ENCODE data around the gene NFATC3.
"Not testable (repeated sequence)": the region's sequence is repeated elsewhere in the genome, so short reads cannot be mapped to it uniquely, and the experiment has no call there.

The NFATC3 gene

GRCh38 chr16:68116256-68116867 lies 31.2 kb downstream of the NFATC3 start:
- no peak for DNase-seq (ENCODE audit: low read depth)

DNA sequence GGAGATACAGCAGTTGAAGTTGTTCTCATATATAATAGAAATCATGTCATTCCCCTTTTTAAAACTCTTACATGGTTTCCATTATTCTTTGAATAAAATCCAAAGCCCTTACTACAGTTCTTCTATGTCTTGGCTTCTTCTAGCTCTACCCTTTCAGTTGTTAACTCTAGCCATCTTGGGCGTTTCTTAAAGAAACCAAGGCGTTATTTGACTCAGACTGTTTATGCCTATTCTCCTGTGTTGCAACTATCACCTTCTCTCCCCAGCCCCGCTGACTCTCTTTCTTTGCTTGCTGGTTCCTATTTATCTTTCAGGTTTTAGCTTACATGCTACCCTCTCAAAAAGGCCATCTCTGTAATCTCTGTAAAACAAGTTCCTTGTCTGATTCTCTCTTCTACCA lies 32.7 kb downstream of the NFATC3 start:
- DNase-seq (ENCODE audit: low read depth) = no peak

DNA sequence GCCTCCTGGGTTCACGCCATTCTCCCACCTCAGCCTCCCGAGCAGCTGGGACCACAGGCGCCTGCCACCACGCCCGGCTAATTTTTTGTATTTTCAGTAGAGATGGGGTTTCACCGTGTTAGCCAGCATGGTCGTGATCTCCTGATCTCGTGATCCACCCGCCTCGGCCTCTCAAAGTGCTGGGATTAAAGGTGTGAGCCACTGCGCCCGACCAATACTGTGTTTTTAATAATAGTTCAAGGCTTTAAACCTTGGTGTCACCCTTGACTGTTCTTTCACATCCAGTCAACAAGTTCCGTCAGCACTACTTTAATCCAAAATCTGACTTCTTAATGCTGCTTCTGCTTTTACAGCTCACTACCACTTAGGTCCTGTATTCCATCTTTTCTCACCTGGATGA lies 33.8 kb downstream of the NFATC3 start:
- not testable (repeated sequence) for DNase-seq (ENCODE audit: low read depth)

DNA sequence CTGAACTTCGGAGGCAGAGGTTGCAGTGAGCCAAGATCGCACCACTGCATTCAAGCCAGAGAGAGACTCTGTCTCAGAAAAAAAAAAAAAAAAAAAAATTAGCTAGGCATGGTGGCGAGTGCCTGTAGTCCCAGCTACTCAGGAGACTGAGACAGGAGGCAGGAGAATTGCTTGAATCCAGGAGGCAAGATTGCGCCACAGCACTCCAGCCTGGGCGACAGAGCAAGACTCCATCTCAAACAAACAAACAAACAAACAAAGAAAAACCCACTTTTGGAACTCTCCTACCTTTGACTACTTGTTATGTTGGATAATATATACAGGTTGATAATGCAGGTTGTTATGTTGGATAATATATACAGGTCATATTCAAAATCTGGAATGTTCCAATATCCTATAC lies 35.3 kb downstream of the NFATC3 start:
- DNase-seq (ENCODE audit: low read depth) = not testable (repeated sequence)

- DNase-seq (ENCODE audit: low read depth) = no peak
These were observed 41.2 kb downstream of the NFATC3 start for GRCh38 chr16:68126395-68126794.

DNA sequence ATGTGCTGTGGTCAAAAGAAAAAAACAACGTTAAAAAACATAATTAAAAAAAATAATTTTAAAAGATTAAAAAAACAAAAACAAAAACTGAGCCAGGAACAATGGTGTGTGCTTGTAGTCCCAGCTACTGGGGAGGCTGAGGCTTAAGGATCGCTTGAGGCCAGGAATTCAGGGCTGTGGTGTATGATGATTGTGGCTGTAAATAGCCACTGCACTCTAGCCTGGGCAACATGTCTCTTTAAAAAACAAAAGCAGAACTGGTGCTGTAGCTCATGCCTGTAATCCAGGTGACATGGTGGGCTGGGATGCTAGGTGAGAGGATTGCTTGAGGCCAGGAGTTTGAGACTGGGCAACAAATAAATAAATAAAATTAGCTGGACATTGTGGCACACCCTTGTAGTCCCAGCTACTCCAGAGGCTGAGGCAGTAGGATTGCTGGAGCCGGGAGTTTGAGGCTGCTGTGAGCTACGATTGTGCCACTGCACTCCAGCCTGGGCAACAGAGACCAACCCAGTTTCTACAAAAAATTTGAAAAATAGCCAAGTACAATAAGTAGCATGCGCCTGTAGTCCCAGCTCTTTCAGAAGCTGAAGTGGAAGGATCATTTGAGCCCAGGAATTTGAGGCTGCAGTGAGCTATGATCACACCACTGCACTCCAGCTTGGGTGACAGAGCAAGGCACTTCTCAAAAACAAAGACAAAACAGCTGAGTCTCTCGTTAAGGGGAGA lies 43.6 kb downstream of the NFATC3 start:
- peak; percentile 17 for DNase-seq (ENCODE audit: low read depth)

DNA sequence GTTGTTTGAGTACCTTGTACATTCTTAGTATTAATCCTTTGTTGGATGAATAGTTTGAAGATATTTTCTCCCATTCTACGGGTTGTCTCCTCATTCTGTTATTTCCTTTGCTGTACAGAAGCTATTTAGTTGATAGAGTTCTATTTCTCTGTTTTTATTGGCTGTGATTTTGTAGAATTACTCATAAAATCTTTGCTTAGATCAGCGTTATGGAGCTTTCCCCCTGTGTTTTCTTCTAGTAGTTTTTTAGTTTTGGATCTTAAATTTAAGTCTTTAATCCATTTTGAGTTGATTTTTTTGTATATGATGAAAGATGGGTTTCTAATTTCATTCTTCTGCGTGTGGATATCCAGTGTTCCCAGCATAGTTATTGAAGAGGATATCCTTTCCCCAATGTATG lies 45.4 kb downstream of the NFATC3 start:
- DNase-seq (ENCODE audit: low read depth) = no peak

DNA sequence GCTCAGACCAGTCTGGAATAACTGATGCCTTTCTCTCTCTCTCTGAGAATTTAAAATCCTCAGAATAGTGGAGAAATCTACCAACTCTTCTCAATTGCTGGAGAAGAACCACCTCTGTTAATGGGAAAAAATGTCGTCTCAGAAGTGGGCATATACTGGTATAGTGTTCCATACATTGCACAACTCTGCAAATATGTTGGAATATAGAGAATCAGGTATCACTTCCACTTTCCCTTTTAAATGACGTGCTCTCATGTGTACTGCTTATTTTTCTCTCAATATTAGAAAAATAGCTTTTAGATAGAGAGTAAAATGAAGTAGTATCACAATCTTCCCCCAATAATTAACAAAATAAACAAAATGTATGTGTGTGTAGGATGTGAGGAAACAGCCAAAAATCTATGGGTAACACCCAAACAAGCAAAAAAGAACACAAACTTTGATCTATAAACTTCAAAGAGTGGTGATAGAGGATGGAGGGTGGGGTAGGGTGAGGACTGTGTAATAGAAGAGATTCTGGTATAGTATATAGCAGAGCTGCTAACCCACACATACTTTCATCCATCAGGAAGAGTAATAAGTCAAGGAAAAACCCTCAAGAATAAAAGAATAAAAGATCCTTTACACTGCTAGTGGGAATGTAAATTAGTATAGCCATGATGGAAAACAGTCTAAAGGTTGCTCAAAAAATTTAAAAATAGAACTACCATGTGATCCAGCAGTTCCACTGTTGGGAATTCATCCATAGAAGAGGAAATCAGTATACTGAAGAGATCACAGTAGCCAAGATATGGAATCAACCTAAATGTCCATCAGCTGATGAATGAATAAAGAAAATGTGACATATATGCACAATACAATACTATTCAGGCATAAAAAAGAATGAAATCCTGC lies 46.9 kb downstream of the NFATC3 start:
- no peak for DNase-seq (ENCODE audit: low read depth)

GRCh38 chr16:68133000-68133399 lies 47.8 kb downstream of the NFATC3 start:
- DNase-seq (ENCODE audit: low read depth) = not testable (repeated sequence)

DNA sequence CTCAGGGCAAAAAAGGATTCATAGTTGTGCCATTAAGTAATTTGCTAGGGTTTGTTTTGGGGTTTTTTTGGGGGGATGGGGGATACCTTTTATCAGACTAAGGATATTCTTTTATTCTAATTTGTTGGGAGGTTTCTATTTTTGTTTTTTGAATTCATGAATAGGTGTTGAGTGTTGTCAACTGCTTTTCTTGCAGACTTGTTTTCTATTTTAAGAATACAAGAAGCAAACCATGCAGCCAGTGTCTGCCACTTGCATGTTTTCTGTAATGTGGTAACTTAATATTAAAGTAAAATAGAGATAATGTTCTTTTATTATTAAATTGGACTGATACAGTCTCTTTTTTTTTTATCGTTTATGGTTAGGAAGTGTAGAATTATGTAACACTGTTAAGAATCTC lies 49.5 kb downstream of the NFATC3 start:
- DNase-seq (ENCODE audit: low read depth) = no peak

GRCh38 chr16:68136515-68136914 lies 51.3 kb downstream of the NFATC3 start:
- no peak for DNase-seq (ENCODE audit: low read depth)

- no peak for DNase-seq (ENCODE audit: low read depth)
These were observed 58.8 kb downstream of the NFATC3 start for GRCh38 chr16:68144008-68144407.

- DNase-seq (ENCODE audit: low read depth) = no peak
These were observed 61.4 kb downstream of the NFATC3 start for GRCh38 chr16:68146585-68146984.

DNA sequence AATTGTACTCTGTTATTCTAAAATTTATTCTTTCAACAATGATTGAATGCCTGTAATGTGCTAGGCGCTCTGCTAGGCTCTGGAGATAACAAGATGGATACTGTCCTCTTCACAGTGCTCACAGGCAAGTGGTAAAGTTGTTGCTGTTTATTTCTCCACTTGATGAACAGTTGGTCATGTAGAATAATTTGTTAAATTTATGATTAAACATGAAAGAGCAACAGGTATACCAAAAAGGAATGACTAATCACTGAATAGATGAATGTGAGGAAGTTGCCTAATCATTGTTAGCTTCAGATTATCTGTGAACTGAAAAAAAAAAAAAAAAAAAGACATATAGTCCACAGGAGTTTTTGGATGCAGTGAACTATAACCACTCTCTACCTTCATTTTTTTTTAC lies 62.3 kb downstream of the NFATC3 start:
- DNase-seq (ENCODE audit: low read depth) = no peak

- no peak for DNase-seq (ENCODE audit: low read depth)
These were observed 64.4 kb downstream of the NFATC3 start for GRCh38 chr16:68149596-68149995.

DNA sequence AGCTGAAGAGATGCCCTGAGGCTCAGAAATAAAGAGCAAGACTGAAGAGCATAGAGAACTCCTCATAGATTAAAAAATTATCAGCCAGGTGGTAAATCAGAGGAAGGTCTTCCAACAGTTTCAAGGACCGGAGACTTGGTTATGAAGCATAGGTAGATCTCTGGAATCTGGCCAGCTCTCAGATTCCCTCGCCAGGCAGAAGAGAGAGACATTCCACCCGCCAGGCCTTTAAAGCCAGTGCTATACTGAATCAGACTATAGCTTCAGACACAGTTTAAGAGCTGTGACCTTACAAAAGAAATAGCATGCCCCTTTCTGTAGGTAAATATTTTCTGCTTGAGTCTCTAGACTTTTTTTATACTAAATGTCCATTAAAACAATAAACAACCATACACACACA lies 70.3 kb downstream of the NFATC3 start:
- no peak for DNase-seq (ENCODE audit: low read depth)

DNA sequence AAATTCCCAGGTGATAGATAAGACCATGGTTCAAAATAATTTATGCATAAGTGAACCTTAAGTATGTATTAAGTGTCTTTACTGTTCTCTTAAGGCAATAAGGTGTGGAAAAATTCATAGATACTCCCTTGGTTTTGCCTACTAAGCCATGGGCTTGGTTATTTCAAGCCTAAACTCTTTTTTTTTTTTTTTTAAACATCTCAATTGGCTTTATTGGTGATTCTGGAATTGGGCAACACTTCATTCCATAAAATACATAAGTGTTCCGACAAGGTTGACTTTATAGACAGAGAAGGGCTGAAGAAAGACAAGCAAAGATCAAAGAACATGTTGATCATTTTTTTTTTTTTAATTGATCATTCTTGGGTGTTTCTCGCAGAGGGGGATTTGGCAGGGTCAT lies 77.2 kb downstream of the NFATC3 start:
- DNase-seq (ENCODE audit: low read depth) = no peak

DNA sequence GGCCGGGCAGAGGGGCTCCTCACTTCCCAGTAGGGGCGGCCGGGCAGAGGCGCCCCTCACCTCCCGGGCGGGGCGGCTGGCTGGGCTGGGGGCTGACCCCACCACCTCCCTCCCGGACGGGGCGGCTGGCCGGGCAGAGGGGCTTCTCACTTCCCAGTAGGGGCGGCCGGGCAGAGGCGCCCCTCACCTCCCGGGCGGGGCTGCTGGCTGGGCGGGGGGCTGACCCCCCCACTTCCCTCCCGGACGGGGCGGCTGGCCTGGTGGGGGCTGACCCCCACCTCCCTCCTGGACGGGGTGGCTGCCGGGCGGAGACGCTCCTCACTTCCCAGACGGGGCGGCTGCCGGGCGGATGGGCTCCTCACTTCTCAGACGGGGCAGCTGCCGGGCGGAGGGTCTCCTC lies 78.1 kb downstream of the NFATC3 start:
- DNase-seq (ENCODE audit: low read depth) = not testable (repeated sequence)

DNA sequence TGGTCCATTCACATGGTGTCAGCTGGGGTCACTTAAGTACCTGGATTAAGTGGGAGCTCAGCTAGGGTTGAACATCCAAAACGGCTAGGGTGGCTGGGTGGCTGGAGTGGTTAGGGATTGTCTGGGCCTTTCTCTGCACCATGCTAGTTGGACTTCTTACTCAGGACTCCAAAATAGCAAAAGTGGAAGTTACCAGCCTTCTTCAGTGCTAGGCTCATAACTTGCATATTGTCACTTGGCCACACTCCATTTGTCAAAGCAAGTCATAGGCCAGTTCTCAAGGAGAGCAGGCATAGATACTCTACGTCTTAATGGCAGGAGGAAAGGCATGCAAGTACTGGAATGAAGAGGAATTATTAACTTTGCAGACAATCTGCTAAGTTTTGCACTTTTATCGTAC lies 81.1 kb downstream of the NFATC3 start:
- no peak for DNase-seq (ENCODE audit: low read depth)

DNA sequence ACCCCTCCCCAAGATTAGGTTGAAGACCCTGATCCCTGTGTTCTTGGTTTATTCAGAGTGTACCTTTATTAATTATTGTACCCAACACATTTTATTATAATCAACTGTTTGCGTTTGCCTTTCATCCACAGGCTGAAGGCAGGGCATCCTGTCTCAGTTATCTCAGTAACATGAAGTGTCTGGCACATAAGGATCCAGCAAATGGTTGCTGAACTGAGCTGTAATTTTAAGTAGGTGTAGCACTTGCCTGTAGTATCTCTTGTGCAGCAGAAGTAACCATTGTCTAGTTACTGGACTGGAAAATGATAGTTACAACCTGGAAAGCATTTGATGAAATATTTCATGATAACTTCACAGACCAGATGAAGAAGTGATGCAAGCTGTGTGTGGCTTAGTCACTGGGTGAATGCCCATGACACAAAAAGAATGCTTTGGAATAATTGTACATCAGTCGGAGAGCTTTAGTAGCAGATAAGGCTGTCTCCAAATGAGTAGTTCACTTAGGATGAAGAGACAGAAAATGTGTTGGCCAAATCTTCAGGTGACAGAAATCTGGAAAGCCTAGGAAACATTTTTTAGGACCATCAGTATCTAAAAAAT lies 94.1 kb downstream of the NFATC3 start:
- no peak for DNase-seq (ENCODE audit: low read depth)

GRCh38 chr16:68179855-68180254 lies 94.7 kb downstream of the NFATC3 start:
- DNase-seq (ENCODE audit: low read depth) = no peak

DNA sequence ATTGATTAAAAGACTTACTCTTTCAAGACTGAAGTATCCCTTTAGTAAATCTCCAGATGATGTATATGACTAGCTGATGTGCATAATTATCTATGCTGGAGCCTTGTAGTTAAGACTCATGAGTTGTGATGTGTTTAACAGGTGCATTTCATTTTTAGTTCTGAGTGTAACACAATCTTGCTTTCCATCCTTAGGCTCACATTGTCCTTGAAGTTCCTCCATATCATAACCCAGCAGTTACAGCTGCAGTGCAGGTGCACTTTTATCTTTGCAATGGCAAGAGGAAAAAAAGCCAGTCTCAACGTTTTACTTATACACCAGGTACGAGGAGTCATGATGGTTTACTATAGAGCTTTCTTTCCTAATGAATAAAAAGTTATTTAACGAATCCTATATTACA lies 97.9 kb downstream of the NFATC3 start:
- DNase-seq (ENCODE audit: low read depth) = no peak

DNA sequence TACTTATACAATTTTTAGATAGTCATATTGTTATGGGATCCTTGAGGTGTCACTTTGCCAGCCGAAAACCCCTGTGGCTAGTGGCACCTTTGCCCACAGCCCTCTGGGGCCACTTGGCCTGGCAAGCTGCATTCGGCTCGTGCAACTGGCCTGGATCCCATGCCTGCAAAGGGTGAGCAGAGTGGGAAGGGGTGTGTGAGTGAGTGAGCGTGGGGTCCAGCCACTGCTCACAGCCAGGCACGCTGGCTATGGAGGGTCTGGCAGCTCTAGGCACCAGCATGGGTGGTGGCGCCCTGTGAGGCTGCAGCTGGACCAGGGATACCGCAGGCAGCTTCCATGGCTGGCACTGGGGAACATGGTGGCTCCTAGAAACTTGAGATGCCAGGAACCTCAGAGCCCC lies 101.7 kb downstream of the NFATC3 start:
- no peak for DNase-seq (ENCODE audit: low read depth)

Data from non-pigmented ciliary epithelial cell (primary cell).